HEK293T (cell line): ENCODE results near the gene PRIM2.

Experiments
- BHLHE40 ChIP-seq: fragments of 450-650 bp; IDR thresholded peaks from 2 replicates; pipeline ENCODE4 v1.6.1; 2016; ENCODE audit warnings: mild to moderate bottlenecking, moderate library complexity, borderline replicate concordance
- CTBP1 ChIP-seq: fragments of 450-650 bp; IDR thresholded peaks from 2 replicates; pipeline ENCODE4 v1.6.1; 2016; ENCODE audit warnings: borderline replicate concordance
- FOXA1 ChIP-seq: fragments of 450-650 bp; IDR thresholded peaks from 2 replicates; pipeline ENCODE4 v1.6.1; 2016; ENCODE audit warnings: mild to moderate bottlenecking
- FOXK2 ChIP-seq: fragments of 450-650 bp; IDR thresholded peaks from 2 replicates; pipeline ENCODE4 v1.6.1; 2016; ENCODE audit warnings: mild to moderate bottlenecking
- LEF1 ChIP-seq: fragments of 450-650 bp; IDR thresholded peaks from 2 replicates; pipeline ENCODE4 v1.6.1; 2017; ENCODE audit warnings: mild to moderate bottlenecking, borderline replicate concordance
- PKNOX1 ChIP-seq: fragments of 450-650 bp; IDR thresholded peaks from 2 replicates; pipeline ENCODE4 v1.6.1; 2016
- SP1 ChIP-seq: fragments of 450-650 bp; IDR thresholded peaks from 2 replicates; pipeline ENCODE4 v1.6.1; 2017
- TARDBP ChIP-seq: fragments of 450-650 bp; IDR thresholded peaks from 2 replicates; pipeline ENCODE4 v1.6.1; 2016
- ZNF384 ChIP-seq: fragments of 450-650 bp; IDR thresholded peaks from 2 replicates; pipeline ENCODE4 v1.6.1; 2016

DNA sequence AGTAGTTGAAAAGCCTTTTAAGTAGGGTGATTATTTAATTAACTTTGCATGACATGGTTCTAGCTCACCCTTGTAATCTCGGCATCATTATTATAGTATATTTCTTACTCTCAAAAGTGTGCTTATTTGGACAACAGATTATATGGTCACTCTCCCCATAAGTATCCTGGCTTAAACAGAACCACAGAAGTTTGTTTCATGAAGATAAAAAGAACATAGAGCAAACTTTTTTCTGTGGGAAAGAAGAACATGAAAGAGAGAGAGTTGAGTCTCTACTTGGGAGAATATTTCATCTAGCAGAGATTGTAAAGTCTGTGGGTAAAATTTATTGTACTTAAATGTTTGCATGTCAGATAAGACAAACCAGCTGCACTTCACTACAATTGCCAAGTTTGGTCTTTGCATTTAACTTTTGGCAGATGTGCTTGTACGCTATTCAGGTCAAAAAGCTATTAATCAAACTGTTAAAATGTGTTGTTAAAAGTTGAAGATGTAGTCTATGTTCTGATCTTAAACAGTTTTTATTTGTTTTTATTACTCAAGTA, 33.4 kb upstream of the PRIM2 start:
- TF ChIP-seq ZNF384 (no peak), PKNOX1 (no peak), SP1 (no peak), FOXA1 (no peak), BHLHE40 (no peak), LEF1 (no peak), FOXK2 (no peak), CTBP1 (no peak), TARDBP (no peak)
